Right lobe of liver (tissue), 6 donors: ENCODE data around the gene KIF2C. TPM values are rescaled to one million over a fixed set of nuclear protein-coding genes. Genes with fewer than 3 reads are reported as not detected.

Experiments
- ATAC-seq, 4 donors: fragments of 200-7000 bp; cut with Tn5 transposase; one replicate each; pipeline ENCODE4 v1.9.1; 2020; ENCODE audit warnings: mild to moderate bottlenecking in 4 of 4, moderate library complexity in 4 of 4
- DNase-seq, 3 donors: peaks; one replicate each; pipeline ENCODE4 v3.0.0-alpha.2; 2020
- H3K27ac ChIP-seq, 3 donors: fragments of 200-600 bp; one replicate each; pipeline ENCODE4 v1.8.0; 2022
- H3K27me3 ChIP-seq, 2 donors: fragments of 200-600 bp; one replicate each; pipeline ENCODE4 v1.8.0; 2022
- H3K36me3 ChIP-seq, 4 donors: fragments of 200-600 bp; sonication (generic) in 1 of 4; one replicate each; pipeline versions ENCODE4 v1.5.1 to v1.8.0; 2017 to 2022; ENCODE audit warnings: control low read depth in 1 of 4
- H3K4me1 ChIP-seq, 4 donors: fragments of 200-600 bp; sonication (generic) in 1 of 4; one replicate each; pipeline versions ENCODE4 v1.5.1 to v1.8.0; 2017 to 2022; ENCODE audit warnings: control low read depth in 1 of 4
- H3K4me3 ChIP-seq, 3 donors: fragments of 200-600 bp; one replicate each; pipeline ENCODE4 v1.8.0; 2022
- H3K9me3 ChIP-seq, 4 donors: fragments of 200-600 bp; sonication (generic) in 1 of 4; one replicate each; pipeline versions ENCODE4 v1.5.1 to v1.8.0; 2017 to 2022; ENCODE audit warnings: control low read depth in 1 of 4
- CTCF ChIP-seq, 4 donors: fragments of 200-600 bp in 3 of 4; fragments of 450-650 bp in 1 of 4; IDR thresholded peaks; one replicate each; pipeline versions ENCODE4 v1.5.1 to v1.8.0; 2016 to 2022; ENCODE audit warnings: antibody characterized with exemption in 4 of 4, mild to moderate bottlenecking in 2 of 4
- POLR2A ChIP-seq: fragments of 450-650 bp; IDR thresholded peaks from one replicate; pipeline ENCODE4 v1.6.1; 2017; ENCODE audit warnings: antibody characterized with exemption, mild to moderate bottlenecking
- WGBS: methylation state at CpG from one replicate; pipeline ENCODE4 v1.1.6; 2018; ENCODE audit warnings: low coverage, low lambda C conversion rate; ENCODE audit not compliant: insufficient coverage; ENCODE audit errors: missing lambda C conversion rate; 5-methylcytosine and 5-hydroxymethylcytosine counted together
- intact Hi-C, 2 donors: fragments of 100-400 bp; cut with DNase I; formaldehyde crosslinking; loops; one replicate each; pipeline versions ENCODE4 v1.11.2 to v1.14.1; 2022
- total RNA-seq, 6 experiments: library from RNA; depleted of rRNA in 2 of 6; stranded (reverse); fragments of >200 nt in 2 of 6; fragmentation: NEBNext Ultra II Directional in 3 of 6; extraction: Animal tissue kit (Norgen Biotek cat#: 25700) in 3 of 6; gene quantifications; one replicate each; pipeline versions ENCODE4 v1.1.0 to v1.2.4, GENCODE V29; 2016 to 2023
- donor health status: DM: no; HTN: yes; CAD: no.
- donor health status: DM: no; HTN: no; CAD: no.
- donor health status: DM: no; HTN: no; CAD: no.
- donor health status: DM: no; HTN: yes; CAD: no.
- donor health status: DM: no; HTN: yes; CAD: no.

KIF2C gene
- total RNA-seq, 6 experiments from 2014 or later, result 0.22 to 1.4 (median 0.37) TPM; not detected in 1

DNA sequence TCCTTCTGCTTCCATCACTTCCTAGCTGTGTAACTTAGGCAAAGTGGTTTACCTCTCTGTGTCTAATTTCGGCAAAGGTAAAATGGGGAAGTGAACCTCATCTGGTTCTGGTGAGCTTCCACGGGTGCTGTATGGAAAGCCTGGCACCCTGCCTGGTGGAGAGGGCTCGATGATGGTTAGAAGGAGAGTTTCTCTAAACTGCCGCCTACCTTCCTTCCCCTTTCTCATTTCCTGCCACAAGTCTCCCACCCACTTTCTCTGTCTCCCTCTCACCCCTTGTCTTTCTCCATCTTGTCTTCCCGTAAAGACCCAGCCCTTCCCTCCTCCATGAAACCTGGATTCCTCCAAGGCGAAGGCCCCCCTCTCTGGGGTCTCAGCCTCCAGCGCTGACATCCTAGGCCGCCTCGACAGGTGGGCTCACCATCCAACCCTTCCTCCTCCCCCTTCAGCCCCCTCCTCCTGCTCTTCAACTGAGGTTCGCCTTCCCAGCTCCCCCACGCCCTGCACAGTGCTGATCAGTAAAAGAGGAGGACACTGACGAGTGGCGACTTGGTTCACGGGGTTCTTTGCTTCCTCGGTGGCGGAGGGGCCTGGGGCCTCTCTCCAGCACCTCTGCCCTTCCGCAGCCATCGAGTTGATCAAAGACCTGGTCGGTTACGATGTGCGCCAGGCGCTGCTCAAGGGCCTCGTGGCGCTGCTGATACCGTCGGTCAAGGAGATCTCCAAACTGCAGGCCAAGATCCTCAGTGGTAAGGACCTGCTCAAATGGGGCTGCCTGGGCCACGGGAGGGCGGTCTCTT is 15.9 kb upstream of the KIF2C start:
- no peaks in the 10 kb centered on the region for H3K27me3 ChIP-seq
- DNase-seq, result no peak
- H3K9me3 ChIP-seq, result no peaks in the 10 kb centered on the region
- no peaks in the 10 kb centered on the region for H3K36me3 ChIP-seq
- H3K4me3 ChIP-seq, result no peak overlapping the region
- H3K27ac ChIP-seq, result no peak overlapping the region
- WGBS, result 69% methylated on average over 21 of the region's 28 CpGs
- no peak for TF ChIP-seq CTCF (IDR thresholded peaks at IDR 0.05)
- TF ChIP-seq POLR2A, result no peak
- no peak for ATAC-seq
- intact Hi-C loops, result no loop called here
- H3K4me1 ChIP-seq, result no peaks in the 10 kb centered on the region

DNA sequence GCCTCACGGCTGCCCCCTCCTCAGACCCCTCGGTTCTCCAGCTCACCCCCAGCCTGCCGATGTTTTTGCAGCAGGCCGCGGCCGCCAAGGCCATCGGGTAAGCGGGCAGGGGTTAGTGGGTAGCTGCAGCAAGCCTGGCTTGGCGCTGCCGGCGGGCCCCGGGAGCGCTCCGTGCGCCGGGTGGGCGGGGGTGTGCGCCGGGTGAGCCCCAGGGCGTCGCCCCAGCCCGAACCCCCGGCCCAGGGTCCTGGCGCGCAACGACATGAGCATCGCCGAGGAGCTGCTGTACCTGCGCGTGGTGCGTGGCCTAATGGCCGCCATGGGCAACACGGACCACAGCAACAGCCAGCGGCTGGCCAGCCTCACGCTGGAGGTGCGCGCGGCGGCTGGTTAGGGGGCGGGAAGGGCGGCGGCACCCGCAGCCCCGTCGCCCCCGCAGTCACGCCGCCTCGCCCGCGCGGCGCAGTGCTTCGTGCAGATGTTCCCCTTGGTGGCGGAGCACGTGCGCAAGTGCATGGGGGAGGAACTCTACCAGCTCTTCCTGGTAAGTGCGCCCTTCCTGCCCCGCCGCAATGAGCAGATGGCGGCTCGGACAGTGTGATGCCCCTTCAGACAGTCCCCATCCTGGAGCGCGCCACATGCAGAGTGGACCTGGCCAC is 15.2 kb upstream of the KIF2C start:
- intact Hi-C loops, result no loop called here
- TF ChIP-seq POLR2A, result no peak
- no peak for TF ChIP-seq CTCF (IDR thresholded peaks at IDR 0.05)
- H3K4me1 ChIP-seq, result no peaks in the 10 kb centered on the region
- no peak overlapping the region for H3K27ac ChIP-seq
- H3K9me3 ChIP-seq, result no peaks in the 10 kb centered on the region
- no peaks in the 10 kb centered on the region for H3K36me3 ChIP-seq
- WGBS, result no CpG with 5 or more reads among the region's 64 CpGs
- H3K4me3 ChIP-seq, result no peak overlapping the region
- no peak for DNase-seq
- no peaks in the 10 kb centered on the region for H3K27me3 ChIP-seq
- ATAC-seq, result no peak

DNA sequence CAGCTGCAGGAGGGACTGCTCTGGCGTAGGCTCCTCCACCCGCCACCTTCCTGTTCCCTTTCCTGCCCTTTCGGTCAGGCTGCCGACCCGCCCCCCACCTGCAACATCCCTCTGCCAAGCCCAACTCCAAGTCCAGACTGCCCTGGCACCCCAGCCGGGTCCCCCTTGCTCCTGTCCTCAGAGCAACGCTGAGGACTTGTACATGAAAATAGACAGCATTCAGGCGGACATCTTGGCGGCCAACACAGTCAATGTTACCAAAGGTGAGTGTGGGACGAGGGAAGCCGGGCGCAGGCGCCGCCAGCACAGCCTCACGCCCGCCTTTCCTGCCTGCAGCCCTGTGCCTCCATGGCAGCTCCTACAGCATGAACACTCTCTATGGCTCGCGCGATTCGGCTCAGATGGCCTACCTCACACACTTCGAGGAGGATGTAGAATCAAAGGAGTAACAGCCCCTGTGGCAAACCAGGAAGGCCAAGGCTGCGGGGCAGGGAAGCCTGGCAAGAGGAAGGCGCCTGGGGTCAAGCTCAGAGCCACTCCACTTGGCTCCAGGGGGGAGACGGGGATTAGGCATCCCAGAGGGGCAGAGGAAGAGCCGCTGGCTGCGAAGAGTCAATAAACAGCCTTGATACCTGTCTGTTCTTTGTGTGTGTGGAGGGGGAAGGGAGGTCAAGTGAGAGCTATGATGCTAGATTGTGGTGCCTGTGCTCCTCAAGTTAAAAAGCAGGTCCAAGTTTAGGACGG is 14.5 kb upstream of the KIF2C start:
- WGBS, result 88% methylated on average over 8 of the region's 27 CpGs
- no peaks in the 10 kb centered on the region for H3K36me3 ChIP-seq

More for the DNA sequence above, 14.5 kb upstream of the KIF2C start:
- TF ChIP-seq POLR2A, result no peak
- no peak for TF ChIP-seq CTCF (IDR thresholded peaks at IDR 0.05)
- Histone ChIP-seq H3K27ac (no peak overlapping the region), H3K27me3 (no peaks in the 10 kb centered on the region), H3K9me3 (no peaks in the 10 kb centered on the region), H3K4me1 (no peaks in the 10 kb centered on the region), H3K4me3 (no peak overlapping the region)
- no peak for DNase-seq
- intact Hi-C loops, result no loop called here
- no peak for ATAC-seq
